ENCODE measurements around the gene FLG. TPM values are rescaled to one million over a fixed set of nuclear protein-coding genes. Genes with fewer than 3 reads are reported as not detected.

The FLG gene
- not detected for total RNA-seq

DNA sequence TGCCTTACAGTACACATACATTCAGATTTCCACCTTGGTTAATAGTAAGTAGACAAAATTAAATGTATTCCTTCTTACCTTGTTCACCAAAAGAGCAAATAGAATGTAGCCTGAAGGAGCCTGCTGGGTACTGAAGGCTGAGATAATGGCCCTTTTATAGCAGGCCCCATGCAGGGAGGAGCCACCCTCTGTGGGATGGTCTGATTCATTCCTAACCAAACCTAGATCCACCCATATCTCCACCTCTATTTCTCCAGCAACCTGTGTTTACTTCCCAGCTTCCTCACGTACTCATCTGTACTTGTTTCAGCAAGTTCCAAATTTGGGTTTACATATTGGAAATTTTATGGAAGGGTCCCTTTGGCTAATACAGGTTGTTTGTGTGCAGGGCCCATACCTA lies at the start of gene FLG:
FLG (minus strand) TSS at position 129 of the 400 bp plus-strand sequence. CDS start 9,783 bp downstream, outside the sequence.
- TF ChIP-seq POLR2AphosphoS5 (IDR thresholded peaks at IDR 0.05) (no peak), POLR2A (IDR thresholded peaks at IDR 0.05) (no peak)
- TF ChIP-seq, protein P1, sequence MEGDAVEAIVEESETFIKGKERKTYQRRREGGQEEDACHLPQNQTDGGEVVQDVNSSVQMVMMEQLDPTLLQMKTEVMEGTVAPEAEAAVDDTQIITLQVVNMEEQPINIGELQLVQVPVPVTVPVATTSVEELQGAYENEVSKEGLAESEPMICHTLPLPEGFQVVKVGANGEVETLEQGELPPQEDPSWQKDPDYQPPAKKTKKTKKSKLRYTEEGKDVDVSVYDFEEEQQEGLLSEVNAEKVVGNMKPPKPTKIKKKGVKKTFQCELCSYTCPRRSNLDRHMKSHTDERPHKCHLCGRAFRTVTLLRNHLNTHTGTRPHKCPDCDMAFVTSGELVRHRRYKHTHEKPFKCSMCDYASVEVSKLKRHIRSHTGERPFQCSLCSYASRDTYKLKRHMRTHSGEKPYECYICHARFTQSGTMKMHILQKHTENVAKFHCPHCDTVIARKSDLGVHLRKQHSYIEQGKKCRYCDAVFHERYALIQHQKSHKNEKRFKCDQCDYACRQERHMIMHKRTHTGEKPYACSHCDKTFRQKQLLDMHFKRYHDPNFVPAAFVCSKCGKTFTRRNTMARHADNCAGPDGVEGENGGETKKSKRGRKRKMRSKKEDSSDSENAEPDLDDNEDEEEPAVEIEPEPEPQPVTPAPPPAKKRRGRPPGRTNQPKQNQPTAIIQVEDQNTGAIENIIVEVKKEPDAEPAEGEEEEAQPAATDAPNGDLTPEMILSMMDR (IDR thresholded peaks at IDR 0.05): no peak
- no peak for DNase-seq (ENCODE audit: low spot score in 2 of 2)
- Histone ChIP-seq H3K4me1 (no peaks in the 10 kb centered on the region), H3K27ac (no peak within 1 kb of the TSS), H3K27me3 (no peaks in the 10 kb centered on the region), H3K9me3 (no peaks in the 10 kb centered on the region), H3K36me3 (no peaks in the 10 kb centered on the region), H3K4me3 (no peak within 1 kb of the TSS)
- intact Hi-C loops (cut with DNase I; ENCODE audit: low total_unique reads): no loop called here

DNA sequence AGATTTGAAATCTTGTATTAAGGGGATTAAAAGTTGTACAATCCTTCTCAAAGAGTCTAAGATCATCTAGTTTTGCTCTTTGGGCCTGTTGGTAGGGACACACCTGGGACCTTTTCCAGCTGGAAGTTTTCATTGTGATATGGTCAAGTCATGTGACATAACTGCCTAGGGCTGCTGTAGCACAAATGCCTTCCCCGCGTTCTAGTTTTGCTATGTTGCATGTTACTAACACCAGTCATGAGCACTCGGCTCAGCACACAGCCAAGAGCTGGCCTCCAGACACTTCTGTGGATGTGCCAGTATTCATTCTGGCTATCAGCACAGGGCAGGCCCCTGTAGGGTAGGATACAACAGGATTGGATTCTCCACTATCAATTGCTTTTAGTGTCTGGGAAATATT lies 49.4 kb upstream of the FLG start:
- peaks cover 0 to 7% of the 10 kb centered on the region in 2 donors for H3K27me3 ChIP-seq
- H3K36me3 ChIP-seq: no peaks in the 10 kb centered on the region
- TF ChIP-seq, protein P1 (IDR thresholded peaks at IDR 0.05): no peak
- TF ChIP-seq POLR2A (IDR thresholded peaks at IDR 0.05) (no peak), POLR2AphosphoS5 (IDR thresholded peaks at IDR 0.05) (no peak)
- no peaks in the 10 kb centered on the region for H3K4me1 ChIP-seq
- intact Hi-C loops (cut with DNase I; ENCODE audit: low total_unique reads): no loop called here
- peaks cover 0 to 1% of the 10 kb centered on the region in 2 donors for H3K9me3 ChIP-seq
- DNase-seq (ENCODE audit: low spot score in 2 of 2): no peak
- H3K27ac ChIP-seq: no peak overlapping the region
- no peak overlapping the region for H3K4me3 ChIP-seq

DNA sequence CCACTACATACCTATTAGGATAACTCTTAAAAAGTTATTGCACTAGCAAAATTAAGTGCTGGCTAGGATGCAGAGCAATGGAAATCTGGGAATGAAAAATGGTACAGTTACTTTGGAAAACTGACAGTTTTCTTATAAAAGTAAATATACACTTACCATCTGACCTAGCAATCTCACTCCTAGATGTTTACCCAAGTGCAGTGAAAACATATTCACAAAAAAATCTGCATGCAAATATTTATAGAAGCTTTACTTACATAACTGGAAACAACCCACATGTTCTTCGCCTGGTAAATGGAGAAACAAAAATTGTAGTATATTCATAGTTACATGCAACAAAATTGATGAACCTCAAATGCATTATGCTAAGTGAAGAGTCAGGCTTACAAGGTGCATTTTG lies 47.6 kb upstream of the FLG start:
- intact Hi-C loops (cut with DNase I; ENCODE audit: low total_unique reads): no loop called here
- no peak overlapping the region for H3K27ac ChIP-seq
- H3K4me1 ChIP-seq: no peaks in the 10 kb centered on the region
- no peak for DNase-seq (ENCODE audit: low spot score in 2 of 2)
- no peaks in the 10 kb centered on the region for H3K36me3 ChIP-seq
- TF ChIP-seq POLR2AphosphoS5 (IDR thresholded peaks at IDR 0.05): no peak
- no peak for TF ChIP-seq POLR2A (IDR thresholded peaks at IDR 0.05)
- TF ChIP-seq, protein P1 (IDR thresholded peaks at IDR 0.05): no peak
- peaks cover 0 to 7% of the 10 kb centered on the region in 2 donors for H3K27me3 ChIP-seq
- H3K4me3 ChIP-seq: no peak overlapping the region
- H3K9me3 ChIP-seq: peaks cover 8 to 13% of the 10 kb centered on the region in 2 donors

DNA sequence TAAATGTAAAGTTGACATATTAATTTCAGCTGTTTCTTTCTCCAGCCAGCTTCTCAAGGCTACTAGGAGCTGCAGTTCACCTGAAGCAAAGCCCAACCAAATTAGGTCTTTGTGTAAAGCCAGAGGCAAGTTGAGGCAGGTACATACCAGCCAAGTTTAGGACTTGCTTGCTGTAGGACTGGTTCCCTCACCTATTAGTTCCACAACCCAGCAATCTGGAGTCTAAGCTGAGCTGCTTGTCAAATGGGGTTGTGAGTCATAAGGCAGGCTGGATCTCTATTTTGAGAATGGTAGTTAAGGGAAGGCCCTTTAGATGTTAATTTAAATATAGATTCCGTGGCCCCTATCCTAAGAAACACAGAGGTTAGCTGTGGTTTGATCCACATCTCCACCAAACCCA lies 42.4 kb upstream of the FLG start:
- no peak for DNase-seq (ENCODE audit: low spot score in 2 of 2)
- H3K27ac ChIP-seq: no peak overlapping the region
- intact Hi-C loops (cut with DNase I; ENCODE audit: low total_unique reads): no loop called here
- no peaks in the 10 kb centered on the region for H3K27me3 ChIP-seq
- H3K4me3 ChIP-seq: no peak overlapping the region
- H3K4me1 ChIP-seq: no peaks in the 10 kb centered on the region
- TF ChIP-seq POLR2A (IDR thresholded peaks at IDR 0.05) (no peak), POLR2AphosphoS5 (IDR thresholded peaks at IDR 0.05) (no peak)
- TF ChIP-seq, protein P1 (IDR thresholded peaks at IDR 0.05): no peak
- H3K9me3 ChIP-seq: peaks cover 8 to 13% of the 10 kb centered on the region in 2 donors
- H3K36me3 ChIP-seq: no peaks in the 10 kb centered on the region

DNA sequence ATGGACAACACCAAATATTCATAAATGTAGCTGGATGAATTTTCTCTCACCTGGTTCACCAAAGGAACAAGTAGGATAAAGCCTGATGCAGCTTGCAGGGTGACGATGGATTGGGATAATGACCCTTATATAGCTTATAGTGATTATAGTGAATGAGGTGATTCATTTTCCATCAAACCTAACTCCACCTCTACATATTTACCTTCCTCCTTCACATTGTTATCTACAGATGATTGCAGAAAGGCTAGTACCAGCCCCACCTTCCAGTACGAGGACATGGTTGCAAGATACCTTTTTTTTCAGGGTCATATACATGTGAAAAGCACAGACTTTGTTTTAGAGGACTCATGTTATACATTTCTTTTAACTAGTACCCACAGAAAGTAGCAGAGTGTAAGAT lies 34.9 kb upstream of the FLG start, which contains the start of gene FLG2:
FLG2 (minus strand) TSS at position 101 of the 400 bp plus-strand sequence. CDS start 1,122 bp downstream, outside the sequence.
- Histone ChIP-seq H3K9me3 (peaks cover 0 to under 1% of the 10 kb centered on the region in 2 donors), H3K4me1 (no peaks in the 10 kb centered on the region)
- TF ChIP-seq POLR2AphosphoS5 (IDR thresholded peaks at IDR 0.05) (no peak), POLR2A (IDR thresholded peaks at IDR 0.05) (no peak)
- TF ChIP-seq, protein P1 (IDR thresholded peaks at IDR 0.05): no peak

More for the DNA sequence above, 34.9 kb upstream of the FLG start, which contains the start of gene FLG2:
- intact Hi-C loops (cut with DNase I; ENCODE audit: low total_unique reads): no loop called here
- no peak for DNase-seq (ENCODE audit: low spot score in 2 of 2)
- no peak within 1 kb of the TSS for H3K27ac ChIP-seq
- H3K27me3 ChIP-seq: no peaks in the 10 kb centered on the region
- H3K36me3 ChIP-seq: no peaks in the 10 kb centered on the region
- no peak within 1 kb of the TSS for H3K4me3 ChIP-seq
